GM23338 (cell line): ENCODE results near the gene RXFP2. TPM values are rescaled to one million over a fixed set of nuclear protein-coding genes. Genes with fewer than 3 reads are reported as not detected.

Experiments
- ATAC-seq: fragments of 200-7000 bp; cut with Tn5 transposase; 3 replicates; pipeline ENCODE4 v1.9.1; 2020
- DNase-seq: peaks from one replicate; pipeline ENCODE4 v3.0.0-alpha.2; 2015; ENCODE audit warnings: low spot score
- H2AFZ ChIP-seq: fragments of 200-600 bp; sonication (generic); 2 replicates; pipeline ENCODE4 v1.8.0; 2016; ENCODE audit warnings: antibody characterized with exemption, mild to moderate bottlenecking, moderate library complexity
- H3F3A ChIP-seq: fragments of 200-600 bp; sonication (generic); replicated peaks from 2 replicates; pipeline ENCODE4 v1.8.0; 2017; ENCODE audit warnings: antibody characterized with exemption, mixed run types, low read depth
- H3K27ac ChIP-seq: fragments of 200-600 bp; sonication (generic); 2 replicates; pipeline ENCODE4 v1.6.1; 2016; ENCODE audit warnings: low read depth
- H3K27me3 ChIP-seq: fragments of 200-600 bp; sonication (generic); 2 replicates; pipeline ENCODE4 v1.8.0; 2016; ENCODE audit warnings: mild to moderate bottlenecking, mixed run types, moderate library complexity; ENCODE audit not compliant: insufficient read depth
- H3K36me3 ChIP-seq: fragments of 200-600 bp; sonication (generic); 2 replicates; pipeline ENCODE4 v1.8.0; 2016; ENCODE audit warnings: mild to moderate bottlenecking; ENCODE audit not compliant: insufficient read depth
- H3K4me1 ChIP-seq: fragments of 200-600 bp; sonication (generic); 2 replicates; pipeline ENCODE4 v1.8.0; 2016; ENCODE audit warnings: mild to moderate bottlenecking, moderate library complexity; ENCODE audit not compliant: insufficient read depth
- H3K4me2 ChIP-seq: fragments of 200-600 bp; sonication (generic); 2 replicates; pipeline ENCODE4 v1.7.1; 2017; ENCODE audit warnings: mixed run types
- H3K4me3 ChIP-seq: fragments of 200-600 bp; sonication (generic); 2 replicates; pipeline ENCODE4 v1.6.1; 2016; ENCODE audit warnings: mixed run types
- H3K79me2 ChIP-seq: fragments of 200-600 bp; sonication (generic); replicated peaks from 2 replicates; pipeline ENCODE4 v1.8.0; 2017; ENCODE audit warnings: mild to moderate bottlenecking; ENCODE audit not compliant: insufficient read depth
- H3K9me2 ChIP-seq: fragments of 200-600 bp; sonication (generic); 2 replicates; pipeline ENCODE4 v1.8.0; 2017; ENCODE audit not compliant: insufficient read depth
- H4K20me1 ChIP-seq: fragments of 200-600 bp; sonication (generic); replicated peaks from 2 replicates; pipeline ENCODE4 v1.8.0; 2017; ENCODE audit warnings: mild to moderate bottlenecking; ENCODE audit not compliant: insufficient read depth
- H3K27ac Mint-ChIP-seq: 2 replicates; pipeline ENCODE4 v1.8.0; 2020; ENCODE audit warnings: inconsistent platforms, mild to moderate bottlenecking, moderate library complexity, mixed read lengths
- H3K27me3 Mint-ChIP-seq: 3 replicates; pipeline ENCODE4 v1.8.0; 2022; ENCODE audit warnings: low read depth, mild to moderate bottlenecking, moderate library complexity, mixed read lengths, inconsistent platforms; ENCODE audit not compliant: insufficient read depth, poor library complexity
- H3K36me3 Mint-ChIP-seq: 3 replicates; pipeline ENCODE4 v1.8.0; 2021; ENCODE audit warnings: low read depth, mild to moderate bottlenecking, inconsistent platforms, moderate library complexity, mixed read lengths
- H3K4me1 Mint-ChIP-seq: 3 replicates; pipeline ENCODE4 v1.8.0; 2020; ENCODE audit warnings: mild to moderate bottlenecking, inconsistent platforms, mixed read lengths
- H3K4me3 Mint-ChIP-seq: 3 replicates; pipeline ENCODE4 v1.8.0; 2021; ENCODE audit warnings: moderate library complexity, mild to moderate bottlenecking, inconsistent platforms, mixed read lengths
- H3K9me3 Mint-ChIP-seq: 3 replicates; pipeline ENCODE4 v1.8.0; 2020; ENCODE audit warnings: moderate library complexity, mild to moderate bottlenecking, inconsistent platforms, mixed read lengths
- EZH2phosphoT487 ChIP-seq: fragments of 200-600 bp; sonication (generic); IDR thresholded peaks from one replicate; pipeline ENCODE4 v1.8.1; 2018; ENCODE audit warnings: antibody characterized with exemption; ENCODE audit not compliant: unreplicated experiment
- JUNB ChIP-seq: IDR thresholded peaks from one replicate; pipeline ENCODE4 v1.6.1; 2016; ENCODE audit warnings: antibody characterized with exemption; ENCODE audit not compliant: unreplicated experiment
- NANOG ChIP-seq: IDR thresholded peaks from 2 replicates; pipeline ENCODE4 v1.6.1; 2016; ENCODE audit warnings: antibody characterized with exemption, borderline replicate concordance
- STAT1 ChIP-seq: IDR thresholded peaks from one replicate; pipeline ENCODE4 v1.6.1; 2016; ENCODE audit warnings: antibody characterized with exemption; ENCODE audit not compliant: unreplicated experiment
- polyA plus RNA-seq: library from polyadenylated mRNA; unstranded; fragments of >200 nt; fragmentation: Nextera tagmentation; extraction: Ambion mirVana; gene quantifications from 2 replicates; pipeline ENCODE4 v1.2.1, GENCODE V29; 2016
- total RNA-seq: library from RNA; depleted of rRNA; stranded (reverse); fragments of >200 nt; shearing (Covaris generic); gene quantifications from 2 replicates; pipeline ENCODE4 v1.2.3, GENCODE V29; 2014
- TF ChIP-seq, protein P1 (sequence below): fragments of 250-450 bp; sonication (Bioruptor Pico); IDR thresholded peaks from 2 replicates; pipeline ENCODE4 v1.5.0; 2020; ENCODE audit warnings: mild to moderate bottlenecking, moderate library complexity
- TF ChIP-seq, protein P2 (sequence below), 2 experiments: fragments of 200-600 bp in 1 of 2; sonication (generic) in 1 of 2; conservative IDR thresholded peaks; 2 replicates each; pipeline versions ENCODE4 v1.5.1 to v1.6.1; 2016 to 2017; ENCODE audit warnings: antibody characterized with exemption in 2 of 2, low read depth in 2 of 2, mild to moderate bottlenecking in 2 of 2, moderate library complexity in 1 of 2
- TF ChIP-seq, protein P3 (sequence below): IDR thresholded peaks from 2 replicates; pipeline ENCODE4 v1.6.1; 2016; ENCODE audit warnings: antibody characterized with exemption

The RXFP2 gene
- total and polyA plus RNA-seq, 2 experiments from 2014 or later = not detected

DNA sequence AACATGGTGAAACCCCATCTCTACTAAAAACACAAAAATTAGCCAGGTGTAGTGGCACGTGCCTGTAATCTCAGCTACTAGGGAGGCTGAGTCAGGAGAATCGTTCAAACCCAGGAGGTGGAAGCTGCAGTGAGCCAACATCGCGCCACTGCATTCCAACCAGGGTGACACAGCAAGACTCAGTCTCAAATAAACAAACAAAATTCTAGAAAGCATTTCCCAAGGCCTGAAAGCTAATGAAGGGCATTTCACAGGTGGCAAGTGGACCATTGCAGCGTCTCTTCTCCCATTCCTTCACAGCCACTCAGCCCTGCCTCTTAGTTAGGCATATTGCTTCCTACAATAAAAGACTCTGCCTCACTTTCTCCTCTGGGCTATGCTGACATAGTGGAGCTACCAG is 13.5 kb upstream of the RXFP2 start:
- Histone ChIP-seq H3K27me3 (no peaks in the 10 kb centered on the region), H3K9me2 (peaks cover 8% of the 10 kb centered on the region; the same call in 1 of the 2 replicates), H3K4me3 (no peak overlapping the region), H3K79me2 (no peaks in the 10 kb centered on the region), H2AFZ (no peak overlapping the region), H3K4me1 (no peaks in the 10 kb centered on the region), H3K36me3 (no peaks in the 10 kb centered on the region), H4K20me1 (no peaks in the 10 kb centered on the region), H3K27ac (no peak overlapping the region), H3K4me2 (no peak overlapping the region), H3F3A (no peaks in the 10 kb centered on the region)
- TF ChIP-seq JUNB = no peak
- no peak for TF ChIP-seq STAT1
- TF ChIP-seq, protein P1, sequence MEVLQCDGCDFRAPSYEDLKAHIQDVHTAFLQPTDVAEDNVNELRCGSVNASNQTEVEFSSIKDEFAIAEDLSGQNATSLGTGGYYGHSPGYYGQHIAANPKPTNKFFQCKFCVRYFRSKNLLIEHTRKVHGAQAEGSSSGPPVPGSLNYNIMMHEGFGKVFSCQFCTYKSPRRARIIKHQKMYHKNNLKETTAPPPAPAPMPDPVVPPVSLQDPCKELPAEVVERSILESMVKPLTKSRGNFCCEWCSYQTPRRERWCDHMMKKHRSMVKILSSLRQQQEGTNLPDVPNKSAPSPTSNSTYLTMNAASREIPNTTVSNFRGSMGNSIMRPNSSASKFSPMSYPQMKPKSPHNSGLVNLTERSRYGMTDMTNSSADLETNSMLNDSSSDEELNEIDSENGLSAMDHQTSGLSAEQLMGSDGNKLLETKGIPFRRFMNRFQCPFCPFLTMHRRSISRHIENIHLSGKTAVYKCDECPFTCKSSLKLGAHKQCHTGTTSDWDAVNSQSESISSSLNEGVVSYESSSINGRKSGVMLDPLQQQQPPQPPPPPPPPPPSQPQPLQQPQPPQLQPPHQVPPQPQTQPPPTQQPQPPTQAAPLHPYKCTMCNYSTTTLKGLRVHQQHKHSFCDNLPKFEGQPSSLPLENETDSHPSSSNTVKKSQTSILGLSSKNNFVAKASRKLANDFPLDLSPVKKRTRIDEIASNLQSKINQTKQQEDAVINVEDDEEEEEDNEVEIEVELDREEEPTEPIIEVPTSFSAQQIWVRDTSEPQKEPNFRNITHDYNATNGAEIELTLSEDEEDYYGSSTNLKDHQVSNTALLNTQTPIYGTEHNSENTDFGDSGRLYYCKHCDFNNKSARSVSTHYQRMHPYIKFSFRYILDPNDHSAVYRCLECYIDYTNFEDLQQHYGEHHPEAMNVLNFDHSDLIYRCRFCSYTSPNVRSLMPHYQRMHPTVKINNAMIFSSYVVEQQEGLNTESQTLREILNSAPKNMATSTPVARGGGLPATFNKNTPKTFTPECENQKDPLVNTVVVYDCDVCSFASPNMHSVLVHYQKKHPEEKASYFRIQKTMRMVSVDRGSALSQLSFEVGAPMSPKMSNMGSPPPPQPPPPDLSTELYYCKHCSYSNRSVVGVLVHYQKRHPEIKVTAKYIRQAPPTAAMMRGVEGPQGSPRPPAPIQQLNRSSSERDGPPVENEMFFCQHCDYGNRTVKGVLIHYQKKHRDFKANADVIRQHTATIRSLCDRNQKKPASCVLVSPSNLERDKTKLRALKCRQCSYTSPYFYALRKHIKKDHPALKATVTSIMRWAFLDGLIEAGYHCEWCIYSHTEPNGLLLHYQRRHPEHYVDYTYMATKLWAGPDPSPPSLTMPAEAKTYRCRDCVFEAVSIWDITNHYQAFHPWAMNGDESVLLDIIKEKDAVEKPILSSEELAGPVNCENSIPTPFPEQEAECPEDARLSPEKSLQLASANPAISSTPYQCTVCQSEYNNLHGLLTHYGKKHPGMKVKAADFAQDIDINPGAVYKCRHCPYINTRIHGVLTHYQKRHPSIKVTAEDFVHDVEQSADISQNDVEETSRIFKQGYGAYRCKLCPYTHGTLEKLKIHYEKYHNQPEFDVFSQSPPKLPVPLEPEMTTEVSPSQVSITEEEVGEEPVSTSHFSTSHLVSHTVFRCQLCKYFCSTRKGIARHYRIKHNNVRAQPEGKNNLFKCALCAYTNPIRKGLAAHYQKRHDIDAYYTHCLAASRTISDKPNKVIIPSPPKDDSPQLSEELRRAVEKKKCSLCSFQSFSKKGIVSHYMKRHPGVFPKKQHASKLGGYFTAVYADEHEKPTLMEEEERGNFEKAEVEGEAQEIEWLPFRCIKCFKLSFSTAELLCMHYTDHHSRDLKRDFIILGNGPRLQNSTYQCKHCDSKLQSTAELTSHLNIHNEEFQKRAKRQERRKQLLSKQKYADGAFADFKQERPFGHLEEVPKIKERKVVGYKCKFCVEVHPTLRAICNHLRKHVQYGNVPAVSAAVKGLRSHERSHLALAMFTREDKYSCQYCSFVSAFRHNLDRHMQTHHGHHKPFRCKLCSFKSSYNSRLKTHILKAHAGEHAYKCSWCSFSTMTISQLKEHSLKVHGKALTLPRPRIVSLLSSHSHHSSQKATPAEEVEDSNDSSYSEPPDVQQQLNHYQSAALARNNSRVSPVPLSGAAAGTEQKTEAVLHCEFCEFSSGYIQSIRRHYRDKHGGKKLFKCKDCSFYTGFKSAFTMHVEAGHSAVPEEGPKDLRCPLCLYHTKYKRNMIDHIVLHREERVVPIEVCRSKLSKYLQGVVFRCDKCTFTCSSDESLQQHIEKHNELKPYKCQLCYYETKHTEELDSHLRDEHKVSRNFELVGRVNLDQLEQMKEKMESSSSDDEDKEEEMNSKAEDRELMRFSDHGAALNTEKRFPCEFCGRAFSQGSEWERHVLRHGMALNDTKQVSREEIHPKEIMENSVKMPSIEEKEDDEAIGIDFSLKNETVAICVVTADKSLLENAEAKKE (CRISPR knock-in tag) = no peak
- TF ChIP-seq EZH2phosphoT487 = no peak
- TF ChIP-seq NANOG = no peak
- TF ChIP-seq, protein P2, sequence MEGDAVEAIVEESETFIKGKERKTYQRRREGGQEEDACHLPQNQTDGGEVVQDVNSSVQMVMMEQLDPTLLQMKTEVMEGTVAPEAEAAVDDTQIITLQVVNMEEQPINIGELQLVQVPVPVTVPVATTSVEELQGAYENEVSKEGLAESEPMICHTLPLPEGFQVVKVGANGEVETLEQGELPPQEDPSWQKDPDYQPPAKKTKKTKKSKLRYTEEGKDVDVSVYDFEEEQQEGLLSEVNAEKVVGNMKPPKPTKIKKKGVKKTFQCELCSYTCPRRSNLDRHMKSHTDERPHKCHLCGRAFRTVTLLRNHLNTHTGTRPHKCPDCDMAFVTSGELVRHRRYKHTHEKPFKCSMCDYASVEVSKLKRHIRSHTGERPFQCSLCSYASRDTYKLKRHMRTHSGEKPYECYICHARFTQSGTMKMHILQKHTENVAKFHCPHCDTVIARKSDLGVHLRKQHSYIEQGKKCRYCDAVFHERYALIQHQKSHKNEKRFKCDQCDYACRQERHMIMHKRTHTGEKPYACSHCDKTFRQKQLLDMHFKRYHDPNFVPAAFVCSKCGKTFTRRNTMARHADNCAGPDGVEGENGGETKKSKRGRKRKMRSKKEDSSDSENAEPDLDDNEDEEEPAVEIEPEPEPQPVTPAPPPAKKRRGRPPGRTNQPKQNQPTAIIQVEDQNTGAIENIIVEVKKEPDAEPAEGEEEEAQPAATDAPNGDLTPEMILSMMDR (conservative IDR thresholded peaks at IDR 0.05; ENCODE audit: low read depth in 2 of 2) = no peak
- TF ChIP-seq, protein P3, sequence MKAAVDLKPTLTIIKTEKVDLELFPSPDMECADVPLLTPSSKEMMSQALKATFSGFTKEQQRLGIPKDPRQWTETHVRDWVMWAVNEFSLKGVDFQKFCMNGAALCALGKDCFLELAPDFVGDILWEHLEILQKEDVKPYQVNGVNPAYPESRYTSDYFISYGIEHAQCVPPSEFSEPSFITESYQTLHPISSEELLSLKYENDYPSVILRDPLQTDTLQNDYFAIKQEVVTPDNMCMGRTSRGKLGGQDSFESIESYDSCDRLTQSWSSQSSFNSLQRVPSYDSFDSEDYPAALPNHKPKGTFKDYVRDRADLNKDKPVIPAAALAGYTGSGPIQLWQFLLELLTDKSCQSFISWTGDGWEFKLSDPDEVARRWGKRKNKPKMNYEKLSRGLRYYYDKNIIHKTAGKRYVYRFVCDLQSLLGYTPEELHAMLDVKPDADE = no peak
- no peak for DNase-seq
- peaks cover 2% of the 10 kb centered on the region for H3K27me3 Mint-ChIP-seq
- no peaks in the 10 kb centered on the region for H3K4me1 Mint-ChIP-seq
- no peaks in the 10 kb centered on the region; the same call in 2 of the 3 replicates for H3K9me3 Mint-ChIP-seq
- ATAC-seq = no peak
- no peak overlapping the region for H3K4me3 Mint-ChIP-seq
- H3K36me3 Mint-ChIP-seq = no peaks in the 10 kb centered on the region
- no peak overlapping the region for H3K27ac Mint-ChIP-seq
